Nephron progenitor cell (in vitro differentiated cells): ENCODE measurements around the gene TRMT61A.

Experiments used
- DNase-seq: peaks from one replicate; pipeline ENCODE4 v3.0.0; 2021
- H3K27ac Mint-ChIP-seq: 2 replicates; pipeline ENCODE4 v1.8.0; 2021; ENCODE audit warnings: mild to moderate bottlenecking, moderate library complexity, mixed read lengths
- H3K27me3 Mint-ChIP-seq: 2 replicates; pipeline ENCODE4 v1.8.0; 2021; ENCODE audit warnings: mild to moderate bottlenecking, low read depth, mixed read lengths; ENCODE audit not compliant: poor library complexity
- H3K36me3 Mint-ChIP-seq: 2 replicates; pipeline ENCODE4 v1.8.0; 2021; ENCODE audit warnings: low read depth, mixed read lengths
- H3K4me1 Mint-ChIP-seq: 2 replicates; pipeline ENCODE4 v1.8.0; 2021; ENCODE audit warnings: mixed read lengths
- H3K4me3 Mint-ChIP-seq: 2 replicates; pipeline ENCODE4 v1.8.0; 2021; ENCODE audit warnings: mild to moderate bottlenecking, moderate library complexity, mixed read lengths
- H3K9me3 Mint-ChIP-seq: 2 replicates; pipeline ENCODE4 v1.8.0; 2021; ENCODE audit warnings: mild to moderate bottlenecking, moderate library complexity, mixed read lengths
- TF ChIP-seq, protein P1 (sequence below): fragments of 200-600 bp; sonication (generic); IDR thresholded peaks from 2 replicates; pipeline ENCODE4 v1.5.0; 2021; ENCODE audit warnings: antibody characterized with exemption

The TRMT61A gene

DNA sequence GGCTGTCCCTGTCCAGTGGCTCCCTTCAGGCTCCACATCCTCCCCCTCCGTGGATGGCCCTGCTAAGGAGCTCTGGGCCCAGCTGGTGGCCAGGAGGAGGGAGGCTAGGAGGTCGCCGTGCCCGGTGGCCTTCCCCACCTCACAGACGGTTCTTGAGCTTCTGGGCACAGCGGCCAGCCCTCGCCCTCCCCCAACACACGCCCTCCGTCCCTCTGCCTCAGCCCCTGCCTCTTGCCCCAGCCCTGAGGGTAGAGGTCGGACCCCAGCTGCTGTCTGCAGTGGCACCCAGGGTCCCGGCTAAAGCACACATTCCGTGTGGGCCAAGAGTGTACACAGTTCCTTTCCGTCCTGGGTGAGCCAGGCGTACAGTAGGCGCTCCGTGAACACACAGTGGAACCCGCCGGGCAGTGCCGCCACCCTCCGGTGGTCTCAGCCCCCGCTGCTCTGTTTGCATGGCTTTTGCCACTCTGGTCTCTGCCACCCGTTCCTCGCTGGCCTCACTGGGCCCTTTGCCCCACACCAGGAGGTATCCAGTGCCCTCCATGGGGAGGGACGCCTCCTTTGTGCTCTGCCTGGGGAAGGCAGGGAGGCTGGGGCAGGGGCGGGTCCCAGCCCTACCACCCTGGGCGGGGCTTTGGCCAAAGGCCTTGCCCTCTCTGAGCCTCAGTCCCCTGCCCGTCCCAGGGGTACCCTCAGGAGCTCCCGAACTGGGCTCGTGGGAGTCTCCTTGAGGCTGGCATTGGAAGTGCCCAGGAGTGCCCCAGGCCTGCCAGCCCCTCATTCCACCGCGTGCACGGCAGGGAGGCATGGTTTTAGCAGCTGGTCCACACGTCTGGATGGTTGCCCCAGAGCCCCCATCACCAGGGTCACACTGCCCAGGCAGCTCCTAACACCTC lies 13.0 kb downstream of the TRMT61A start:
- Mint-ChIP-seq H3K27ac (no peak overlapping the region), H3K4me3 (no peak overlapping the region), H3K4me1 (peaks cover 6% of the 10 kb centered on the region), H3K9me3 (no peaks in the 10 kb centered on the region), H3K27me3 (no peaks in the 10 kb centered on the region), H3K36me3 (no peaks in the 10 kb centered on the region)
- TF ChIP-seq, protein P1, sequence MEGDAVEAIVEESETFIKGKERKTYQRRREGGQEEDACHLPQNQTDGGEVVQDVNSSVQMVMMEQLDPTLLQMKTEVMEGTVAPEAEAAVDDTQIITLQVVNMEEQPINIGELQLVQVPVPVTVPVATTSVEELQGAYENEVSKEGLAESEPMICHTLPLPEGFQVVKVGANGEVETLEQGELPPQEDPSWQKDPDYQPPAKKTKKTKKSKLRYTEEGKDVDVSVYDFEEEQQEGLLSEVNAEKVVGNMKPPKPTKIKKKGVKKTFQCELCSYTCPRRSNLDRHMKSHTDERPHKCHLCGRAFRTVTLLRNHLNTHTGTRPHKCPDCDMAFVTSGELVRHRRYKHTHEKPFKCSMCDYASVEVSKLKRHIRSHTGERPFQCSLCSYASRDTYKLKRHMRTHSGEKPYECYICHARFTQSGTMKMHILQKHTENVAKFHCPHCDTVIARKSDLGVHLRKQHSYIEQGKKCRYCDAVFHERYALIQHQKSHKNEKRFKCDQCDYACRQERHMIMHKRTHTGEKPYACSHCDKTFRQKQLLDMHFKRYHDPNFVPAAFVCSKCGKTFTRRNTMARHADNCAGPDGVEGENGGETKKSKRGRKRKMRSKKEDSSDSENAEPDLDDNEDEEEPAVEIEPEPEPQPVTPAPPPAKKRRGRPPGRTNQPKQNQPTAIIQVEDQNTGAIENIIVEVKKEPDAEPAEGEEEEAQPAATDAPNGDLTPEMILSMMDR: no peak
- no peak for DNase-seq

DNA sequence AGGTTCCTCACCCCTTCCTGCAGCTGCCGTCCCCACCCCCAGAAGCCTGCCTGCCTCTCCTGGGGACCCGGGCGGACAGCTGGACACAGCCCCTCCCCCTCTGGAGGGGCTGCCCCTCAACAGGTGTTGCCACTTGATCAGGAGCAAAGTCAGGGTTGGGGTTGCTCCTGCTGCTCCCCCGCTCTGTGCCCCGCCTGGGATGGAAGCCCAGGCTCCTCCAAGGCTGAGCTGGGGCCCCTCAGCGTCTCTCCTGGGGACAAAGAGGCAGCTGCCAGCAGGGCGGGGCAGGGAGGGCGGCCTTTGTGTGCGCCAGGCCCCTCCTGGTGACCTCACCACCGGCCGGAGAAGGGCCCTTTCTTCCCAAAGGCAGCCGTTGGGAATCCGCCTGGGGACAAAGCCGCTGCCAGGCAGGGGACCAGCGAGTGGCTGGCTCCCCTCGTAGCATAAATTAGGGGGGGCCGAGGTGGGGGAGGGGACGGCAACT lies 13.7 kb downstream of the TRMT61A start:
- TF ChIP-seq, protein P1: no peak
- Mint-ChIP-seq H3K9me3 (no peaks in the 10 kb centered on the region), H3K36me3 (no peaks in the 10 kb centered on the region), H3K27me3 (no peaks in the 10 kb centered on the region), H3K4me1 (peaks cover 6% of the 10 kb centered on the region), H3K4me3 (no peak overlapping the region), H3K27ac (no peak overlapping the region)
- DNase-seq: peak; percentile 57

DNA sequence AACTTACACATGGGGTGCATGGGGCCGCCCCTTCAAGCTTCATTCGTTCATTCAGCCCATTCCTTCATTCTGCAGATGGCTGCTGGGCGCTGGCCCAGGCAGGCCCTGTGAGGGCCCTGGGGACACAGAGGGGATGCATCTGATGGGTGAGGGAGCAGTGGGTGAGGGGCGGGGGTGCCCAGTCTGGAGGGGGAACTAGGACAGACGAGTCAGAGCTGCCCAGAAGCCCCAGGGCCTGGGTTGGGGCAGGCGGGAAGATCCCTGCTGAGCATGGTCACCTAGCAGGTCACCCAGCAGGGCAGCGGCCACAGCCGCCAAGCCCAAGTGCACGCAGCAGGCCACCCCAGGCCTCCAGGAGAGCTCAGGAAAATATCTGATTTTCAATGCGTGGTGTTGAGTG lies 14.1 kb downstream of the TRMT61A start:
- DNase-seq: no peak
- Mint-ChIP-seq H3K4me3 (no peak overlapping the region), H3K36me3 (no peaks in the 10 kb centered on the region), H3K27ac (no peak overlapping the region), H3K4me1 (peaks cover 6% of the 10 kb centered on the region), H3K27me3 (no peaks in the 10 kb centered on the region), H3K9me3 (no peaks in the 10 kb centered on the region)
- TF ChIP-seq, protein P1: no peak

DNA sequence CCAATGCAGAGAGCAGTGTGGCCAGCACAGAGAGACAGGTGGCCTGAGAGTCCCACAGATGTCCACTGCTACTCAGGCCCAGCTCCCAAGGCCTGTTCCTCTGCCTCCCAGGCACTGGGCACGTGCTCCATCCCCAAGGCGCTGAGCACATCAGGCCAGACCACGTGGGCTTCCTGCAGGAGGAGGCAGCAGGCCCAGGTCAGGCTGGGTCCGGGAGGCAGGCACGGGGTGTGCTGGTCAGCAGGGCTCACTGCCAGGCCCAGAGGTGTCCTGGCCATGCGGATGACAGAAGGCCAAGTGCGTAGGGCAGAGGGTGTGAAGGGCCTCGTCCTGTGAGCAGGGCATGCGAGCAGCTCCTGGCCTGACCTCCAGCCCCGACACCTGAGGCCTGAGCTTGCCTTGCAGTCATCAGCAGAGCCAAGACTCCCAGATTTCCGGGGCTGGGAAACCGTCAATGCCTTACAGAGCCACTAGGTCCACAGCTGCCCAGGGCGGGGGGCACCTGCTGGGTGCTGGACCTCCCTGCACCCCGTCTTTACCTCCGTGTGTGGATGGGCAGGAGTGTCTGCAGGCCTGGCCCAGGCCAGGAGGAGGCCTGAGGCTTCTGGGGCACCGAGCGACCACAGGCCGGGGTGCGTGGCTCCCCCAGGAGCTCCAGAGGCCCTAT lies 14.9 kb downstream of the TRMT61A start:
- DNase-seq: no peak
- Mint-ChIP-seq H3K27ac (no peak overlapping the region), H3K36me3 (no peaks in the 10 kb centered on the region)

DNA sequence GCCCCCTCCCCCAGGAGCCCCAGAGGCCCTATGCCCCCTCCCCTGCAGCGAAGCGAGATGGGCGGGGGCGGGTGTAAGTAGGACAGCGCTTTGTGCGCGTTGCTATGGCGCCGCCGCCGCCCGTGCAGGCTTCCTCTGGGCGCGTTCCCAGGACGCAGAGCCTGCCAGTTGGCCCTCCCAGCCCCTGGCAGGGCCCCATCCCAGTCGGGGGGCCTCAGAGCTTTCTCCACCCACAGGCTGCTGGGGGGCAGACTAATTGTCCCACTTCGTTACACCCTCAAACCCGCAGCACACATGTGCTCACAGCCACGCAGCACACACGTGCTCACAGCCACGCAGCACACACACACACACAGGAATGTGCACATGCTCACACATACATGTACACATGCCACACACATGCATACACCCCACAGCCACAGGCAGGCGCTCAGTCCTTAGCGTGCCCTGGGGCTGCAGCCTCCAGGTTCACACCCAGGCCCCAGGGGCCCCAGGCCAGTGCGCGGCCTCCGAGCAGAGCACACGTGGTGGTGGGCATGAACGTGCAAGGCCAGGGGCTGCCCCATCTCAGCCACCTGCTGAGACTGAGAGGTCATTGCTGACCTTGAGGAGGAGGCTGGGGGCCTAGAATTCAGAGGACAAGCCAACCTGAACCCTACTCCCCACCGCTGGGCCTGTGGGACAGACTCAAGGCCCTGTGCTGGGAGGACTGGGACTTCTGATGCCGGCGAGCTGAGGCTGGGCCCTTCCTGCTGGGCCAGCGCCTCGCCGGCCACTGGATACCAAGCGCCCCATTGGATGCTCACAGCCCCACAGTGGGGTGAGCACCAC lies 15.6 kb downstream of the TRMT61A start:
- DNase-seq: no peak
- TF ChIP-seq, protein P1: no peak
- H3K27ac Mint-ChIP-seq: no peak overlapping the region
- no peaks in the 10 kb centered on the region for H3K27me3 Mint-ChIP-seq
- H3K36me3 Mint-ChIP-seq: no peaks in the 10 kb centered on the region
- H3K4me1 Mint-ChIP-seq: peaks cover 6% of the 10 kb centered on the region
- H3K9me3 Mint-ChIP-seq: no peaks in the 10 kb centered on the region
- no peak overlapping the region for H3K4me3 Mint-ChIP-seq

More for the DNA sequence above, 14.9 kb downstream of the TRMT61A start:
- TF ChIP-seq, protein P1: no peak
- Mint-ChIP-seq H3K4me3 (no peak overlapping the region), H3K4me1 (peaks cover 6% of the 10 kb centered on the region), H3K27me3 (no peaks in the 10 kb centered on the region), H3K9me3 (no peaks in the 10 kb centered on the region)
